BLaER1 (cell line): Measurements from ENCODE around the gene HLA-DRB1.

Source experiments
- H3K27ac ChIP-seq: shearing (Covaris generic); formaldehyde crosslinking; 2 replicates; pipeline ENCODE4 v1.8.1; 2022
- H3K27me3 ChIP-seq: shearing (Covaris generic); formaldehyde crosslinking; 2 replicates; pipeline ENCODE4 v1.8.1; 2022
- H3K36me3 ChIP-seq: shearing (Covaris generic); formaldehyde crosslinking; 2 replicates; pipeline ENCODE4 v1.8.1; 2022
- H3K4me1 ChIP-seq: shearing (Covaris generic); formaldehyde crosslinking; 2 replicates; pipeline ENCODE4 v1.8.1; 2022
- H3K4me2 ChIP-seq: shearing (Covaris generic); formaldehyde crosslinking; 2 replicates; pipeline ENCODE4 v1.8.1; 2022
- H3K4me3 ChIP-seq: shearing (Covaris generic); formaldehyde crosslinking; 2 replicates; pipeline ENCODE4 v1.8.1; 2022
- H3K9ac ChIP-seq: shearing (Covaris generic); formaldehyde crosslinking; 2 replicates; pipeline ENCODE4 v1.8.1; 2022
- H3K9me3 ChIP-seq: shearing (Covaris generic); formaldehyde crosslinking; 2 replicates; pipeline ENCODE4 v1.8.1; 2022
- H4K20me1 ChIP-seq: shearing (Covaris generic); formaldehyde crosslinking; 2 replicates; pipeline ENCODE4 v1.8.1; 2022
- Cebpa-rat ChIP-seq: shearing (Covaris generic); IDR thresholded peaks from 2 replicates; pipeline ENCODE4 v1.8.1; 2022

The HLA-DRB1 gene

DNA sequence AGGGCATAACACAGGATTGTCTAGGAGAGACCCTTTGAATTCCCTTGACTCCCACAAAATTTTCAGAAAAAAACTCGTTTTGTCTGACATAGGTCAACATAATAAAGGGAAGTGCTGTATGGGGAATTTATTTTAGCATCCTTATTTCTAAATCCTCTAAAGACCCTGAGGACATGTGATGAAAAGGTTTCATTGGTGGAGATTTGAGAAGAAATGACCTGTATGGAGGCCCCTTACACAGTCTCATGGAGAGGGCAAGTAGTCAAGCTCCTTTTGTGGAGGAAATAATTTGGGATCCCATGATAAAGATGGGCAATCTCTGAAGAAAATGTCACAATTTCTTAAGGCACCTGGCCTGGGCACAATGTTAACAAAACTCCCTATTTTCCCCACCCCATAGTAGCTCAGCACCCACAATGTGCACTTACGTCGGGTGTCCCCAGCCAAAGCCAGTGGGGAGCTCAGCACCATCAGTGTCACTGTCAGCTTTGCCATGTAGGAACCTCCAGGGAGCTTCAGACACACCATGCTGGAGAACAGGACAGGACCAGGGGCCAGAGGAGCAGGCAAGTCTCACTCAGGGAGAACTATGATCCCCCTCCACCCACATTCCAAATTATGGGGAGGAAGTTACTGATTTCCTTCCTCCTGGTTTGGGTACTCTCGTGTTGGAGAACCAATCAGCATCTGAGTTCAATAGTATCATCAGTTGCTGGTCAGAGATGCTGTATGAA lies 59.8 kb downstream of the HLA-DRB1 start, which contains the start of gene HLA-DRB5:
HLA-DRB5 (minus strand) TSS at position 591 of the 734 bp plus-strand sequence; CDS start at position 528, 63 bp downstream.
- Histone ChIP-seq H3K9ac (no peak within 1 kb of the TSS), H3K4me1 (peaks cover 5% of the 10 kb centered on the region; the same call in 1 of the 2 replicates), H3K36me3 (no peaks in the 10 kb centered on the region), H3K27me3 (no peaks in the 10 kb centered on the region), H3K27ac (peak within 1 kb of the TSS; percentile 51; the same call in 1 of the 2 replicates), H3K4me3 (0 out of 2 replicates have a peak within 1 kb of the TSS, but pooled peaks have one; percentile 45), H4K20me1 (no peaks in the 10 kb centered on the region), H3K4me2 (peak within 1 kb of the TSS; percentile 39), H3K9me3 (no peaks in the 10 kb centered on the region)
- no peak for TF ChIP-seq Cebpa-rat
